Stimulated activated CD4-positive, alpha-beta T cell treated with anti-CD3 and anti-CD28 coated beads, Interleukin-12 subunit alpha, Interleukin-12 subunit beta, amount 100 ng/mL, for 4 hours (primary cell): Measurements from ENCODE around the gene MINDY4.

Experiments used
- DNase-seq: peaks from one replicate; pipeline ENCODE4 v3.0.0-alpha.2; 2020

The MINDY4 gene

DNA sequence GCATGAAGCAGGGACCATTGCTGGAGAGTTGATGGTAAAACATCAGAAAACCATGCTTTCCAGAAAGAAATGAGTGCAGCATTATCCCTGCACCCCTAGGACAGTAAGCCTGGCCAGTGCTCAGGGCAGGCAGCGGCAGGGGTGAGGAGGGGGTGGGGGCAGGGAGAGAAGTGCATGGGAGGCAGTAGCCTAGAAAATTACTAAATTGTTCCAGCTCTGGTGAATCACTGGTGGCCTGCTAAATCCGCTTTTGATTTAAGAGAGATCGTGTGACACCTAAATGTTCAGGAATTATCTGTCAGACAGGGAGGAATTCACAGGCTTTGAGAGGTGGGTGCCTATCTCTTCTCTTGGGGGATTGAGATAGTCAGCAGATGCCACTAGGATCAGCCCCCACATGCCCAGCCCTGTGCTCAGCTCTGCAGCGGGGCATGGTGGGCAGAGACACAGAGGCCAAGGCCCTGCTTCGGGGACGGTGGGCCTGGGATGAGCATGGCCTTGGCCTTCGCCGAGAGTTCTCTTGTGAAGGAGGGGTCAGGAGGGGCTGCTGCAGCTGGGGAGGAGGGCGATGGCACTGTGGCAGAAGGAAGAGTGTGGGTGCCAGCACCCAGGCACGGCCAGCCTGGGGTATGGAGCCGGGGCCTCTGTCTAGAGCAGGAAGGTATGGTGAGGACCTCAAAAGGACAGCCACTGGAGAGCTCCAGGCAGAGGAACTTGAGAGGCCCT is 135.5 kb downstream of the MINDY4 start:
- DNase-seq: no peak

DNA sequence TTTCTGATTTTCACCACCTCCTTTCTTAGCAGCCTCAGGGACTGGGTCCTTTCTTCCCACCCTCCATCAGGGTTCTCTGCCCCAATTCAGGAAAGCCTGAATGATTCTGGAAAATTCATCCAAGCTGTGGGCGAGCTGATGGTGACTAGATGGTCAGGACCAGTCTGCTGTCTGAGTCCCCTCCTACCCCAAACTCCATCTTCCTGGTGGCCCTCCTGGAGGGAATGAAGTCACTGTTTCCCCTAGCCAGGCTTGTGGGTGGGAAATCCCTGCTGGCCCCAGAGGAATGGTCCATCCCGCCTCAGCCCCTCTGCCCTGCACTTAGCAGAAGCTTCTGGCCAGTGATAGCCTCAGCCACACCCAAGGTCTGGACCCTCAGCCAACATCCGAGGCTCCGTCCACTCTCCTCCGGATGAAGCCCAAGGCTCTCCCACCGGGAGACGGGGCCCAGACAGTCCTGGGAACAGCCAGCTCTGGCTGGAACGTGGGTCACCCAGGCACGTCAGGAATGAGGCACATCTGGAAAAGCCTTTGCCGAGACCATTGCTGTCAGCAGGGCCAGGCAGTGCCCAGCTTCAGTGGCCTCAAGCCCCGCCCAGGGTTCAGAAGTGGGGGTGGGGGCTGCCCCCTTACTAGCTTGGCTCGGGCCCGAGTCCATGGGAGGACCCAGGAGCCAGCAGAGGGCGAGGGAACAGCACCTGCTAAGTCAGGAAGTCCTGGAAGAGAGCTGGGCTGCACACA is 136.5 kb downstream of the MINDY4 start:
- no peak for DNase-seq

GRCh38 chr7:30908681-30909080 is 137.5 kb downstream of the MINDY4 start:
- DNase-seq: no peak

GRCh38 chr7:30909431-30909830 is 138.2 kb downstream of the MINDY4 start:
- no peak for DNase-seq

GRCh38 chr7:30910411-30911073 is 139.3 kb downstream of the MINDY4 start:
- DNase-seq: no peak

- no peak for DNase-seq
These were observed 139.9 kb downstream of the MINDY4 start for GRCh38 chr7:30911133-30911532.

DNA sequence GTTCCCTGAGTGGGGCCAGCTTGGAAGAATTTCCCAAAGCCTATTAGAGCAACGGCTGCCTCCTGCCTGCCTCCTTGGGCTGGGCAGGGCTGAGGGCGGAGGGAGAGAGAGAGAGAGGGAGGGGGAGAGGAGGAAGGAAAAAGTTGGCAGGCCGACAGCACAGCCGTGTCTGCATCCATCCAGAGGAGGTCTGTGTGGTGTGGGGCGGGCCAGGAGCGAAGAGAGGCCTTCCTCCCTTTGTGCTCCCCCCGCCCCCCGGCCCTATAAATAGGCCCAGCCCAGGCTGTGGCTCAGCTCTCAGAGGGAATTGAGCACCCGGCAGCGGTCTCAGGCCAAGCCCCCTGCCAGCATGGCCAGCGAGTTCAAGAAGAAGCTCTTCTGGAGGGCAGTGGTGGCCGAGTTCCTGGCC is 140.3 kb downstream of the MINDY4 start, which contains the start of gene AQP1:
TSS of gene AQP1 (plus strand) at position 293 of the 409 bp plus-strand sequence. CDS start at position 350, 57 bp downstream.
- DNase-seq: no peak

DNA sequence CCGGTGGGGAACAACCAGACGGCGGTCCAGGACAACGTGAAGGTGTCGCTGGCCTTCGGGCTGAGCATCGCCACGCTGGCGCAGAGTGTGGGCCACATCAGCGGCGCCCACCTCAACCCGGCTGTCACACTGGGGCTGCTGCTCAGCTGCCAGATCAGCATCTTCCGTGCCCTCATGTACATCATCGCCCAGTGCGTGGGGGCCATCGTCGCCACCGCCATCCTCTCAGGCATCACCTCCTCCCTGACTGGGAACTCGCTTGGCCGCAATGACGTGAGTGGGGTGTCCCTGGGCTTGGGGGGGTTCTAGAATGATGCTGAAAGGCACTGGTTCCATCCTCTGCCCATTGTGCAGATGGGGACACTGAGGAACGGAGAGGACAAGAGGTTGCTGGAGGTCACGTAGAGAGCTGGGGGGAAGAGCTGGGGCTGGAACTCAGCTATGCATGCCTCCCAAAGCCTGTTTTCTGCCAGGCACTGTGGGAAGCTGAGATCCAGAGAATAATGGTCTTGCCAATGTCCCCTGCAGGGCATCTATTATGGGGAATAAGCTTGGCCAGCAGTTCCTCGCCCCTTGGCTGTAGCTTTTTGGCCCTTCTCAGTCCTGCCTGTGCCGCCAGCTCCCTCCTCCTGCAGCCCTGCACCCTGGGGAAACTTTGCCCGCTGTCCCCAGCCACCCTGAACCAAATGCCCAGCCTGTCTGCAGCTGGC is 141.0 kb downstream of the MINDY4 start:
- no peak for DNase-seq

DNA sequence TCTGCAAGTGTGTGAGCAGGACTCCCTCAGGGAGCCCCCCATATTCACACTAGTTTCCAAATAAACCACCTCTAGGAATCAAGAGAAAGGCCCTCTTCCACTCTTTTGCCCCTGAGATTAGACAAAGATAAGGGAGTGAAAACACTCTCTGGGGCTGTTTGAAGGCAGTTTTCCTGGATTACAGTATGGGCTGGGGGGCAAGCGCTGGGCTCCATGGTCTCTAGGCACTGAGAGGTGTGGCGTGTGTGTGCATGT is 141.4 kb downstream of the MINDY4 start:
- no peak for DNase-seq

- DNase-seq: no peak
These were observed 142.0 kb downstream of the MINDY4 start for GRCh38 chr7:30912986-30913811.

DNA sequence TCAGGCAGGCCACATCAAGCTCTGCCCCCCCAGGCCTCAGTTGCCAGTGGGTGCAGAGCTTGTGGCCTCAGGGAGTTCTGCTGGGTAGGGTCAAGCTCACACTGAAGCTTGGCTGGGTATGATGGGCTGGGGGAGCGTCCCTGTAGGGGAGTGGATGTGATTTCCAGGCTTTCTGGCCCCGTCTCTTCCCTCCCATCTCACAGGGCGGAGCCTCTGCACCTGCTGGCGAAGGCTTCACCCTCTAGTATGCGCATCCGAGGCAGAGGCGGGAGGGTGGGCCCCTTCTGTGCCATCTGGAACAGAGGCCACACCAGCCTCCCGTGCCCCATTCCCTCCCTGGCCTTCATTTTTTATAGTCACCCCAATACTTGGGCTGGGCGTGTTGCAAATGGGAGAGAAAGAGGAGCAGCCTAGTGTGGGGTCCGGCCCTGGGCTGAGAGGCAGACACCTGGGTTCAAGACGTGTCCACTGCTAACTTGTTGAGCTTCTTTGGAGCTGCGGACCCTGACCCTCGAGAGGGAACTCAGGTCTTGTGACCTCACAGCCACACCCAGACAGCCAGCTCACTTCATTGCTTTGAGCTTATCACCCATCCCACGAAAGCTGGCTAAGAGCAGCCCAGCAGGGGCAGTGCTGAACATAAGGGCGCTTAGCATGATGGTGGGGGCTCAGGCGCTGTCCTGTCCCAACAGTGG is 142.8 kb downstream of the MINDY4 start:
- no peak for DNase-seq

GRCh38 chr7:30914596-30914995 is 143.4 kb downstream of the MINDY4 start:
- no peak for DNase-seq

DNA sequence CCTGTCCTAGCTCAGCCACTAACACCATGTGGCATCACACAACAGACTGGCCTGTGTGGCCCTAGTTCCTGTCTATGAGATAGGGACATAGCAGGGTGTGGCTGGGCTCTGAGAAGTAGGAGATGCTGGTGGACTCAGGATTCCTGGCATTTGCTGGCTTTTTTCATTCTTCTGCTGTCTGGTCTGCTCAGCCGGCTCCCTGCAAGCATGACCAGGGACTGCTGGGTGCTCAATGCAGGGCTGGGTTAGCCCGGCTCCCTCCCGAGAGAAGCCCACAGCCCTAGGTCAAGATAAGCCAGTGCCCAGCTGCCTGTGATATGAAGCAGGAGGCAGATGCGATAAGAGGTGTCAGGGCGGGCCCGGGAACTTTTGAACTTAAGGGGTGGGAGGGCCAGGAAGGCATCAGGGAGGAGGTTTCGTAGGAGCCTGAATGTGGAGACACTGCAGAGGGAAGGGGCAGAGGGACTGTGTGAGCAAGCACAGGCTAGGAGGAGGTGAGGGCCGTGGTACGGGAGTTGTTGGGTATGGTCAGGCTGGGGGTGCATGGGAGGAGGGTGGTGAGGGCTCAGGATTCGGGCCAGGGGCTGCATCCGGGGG is 143.9 kb downstream of the MINDY4 start:
- DNase-seq: no peak

GRCh38 chr7:30915751-30916150 is 144.5 kb downstream of the MINDY4 start:
- no peak for DNase-seq

- no peak for DNase-seq
These were observed 145.0 kb downstream of the MINDY4 start for GRCh38 chr7:30916255-30916654.

DNA sequence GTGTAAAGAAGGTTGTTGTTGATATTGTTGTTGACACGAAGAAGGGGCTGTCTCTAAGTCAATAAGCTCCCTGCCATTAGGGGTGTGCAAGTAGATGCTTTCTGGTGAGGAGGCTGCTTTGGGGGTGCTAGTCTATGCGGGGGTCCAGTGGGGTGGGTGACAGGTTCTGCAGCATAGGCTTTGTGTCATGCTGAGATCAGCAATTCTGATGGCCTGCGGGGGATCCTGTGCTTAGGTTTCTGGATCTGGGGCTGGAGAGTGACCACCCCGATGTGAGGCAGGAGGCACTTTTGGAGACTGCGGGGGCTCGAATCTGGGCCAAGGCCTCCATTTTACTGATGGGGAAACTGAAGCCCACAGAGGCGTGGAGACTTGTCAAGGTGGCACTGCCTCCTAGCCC is 145.6 kb downstream of the MINDY4 start:
- DNase-seq: no peak

DNA sequence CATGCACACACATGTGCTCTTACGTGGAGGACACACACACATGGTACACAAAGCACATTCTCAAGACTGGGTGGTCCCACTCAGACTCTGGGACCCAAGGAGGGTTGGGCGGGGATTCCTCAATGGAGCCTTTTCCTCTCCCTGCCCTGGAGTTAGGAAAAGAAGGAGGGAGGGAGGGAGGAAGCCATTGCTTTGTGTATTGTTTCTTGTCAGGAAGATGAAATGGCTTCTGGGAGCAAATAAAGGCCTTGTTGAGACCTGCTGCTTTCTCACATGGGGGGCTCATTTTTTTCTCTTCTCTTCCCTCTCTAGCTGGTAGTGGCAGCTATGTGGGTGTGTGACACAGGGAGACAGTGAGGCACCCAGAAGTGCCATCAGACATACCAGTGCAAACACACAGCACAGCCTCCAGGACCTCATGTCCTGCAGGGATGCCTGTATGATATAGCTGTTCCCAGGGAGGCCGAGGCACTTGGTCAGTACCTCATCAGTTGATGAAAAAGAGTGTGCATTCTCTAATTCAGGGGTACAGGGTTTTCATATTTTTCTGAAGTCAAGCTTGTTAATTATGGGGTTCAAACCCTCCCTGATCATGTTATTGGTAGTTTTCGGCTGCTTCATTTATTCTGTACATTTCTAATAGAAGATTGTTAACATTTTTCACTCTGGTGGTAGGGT is 146.1 kb downstream of the MINDY4 start:
- no peak for DNase-seq

DNA sequence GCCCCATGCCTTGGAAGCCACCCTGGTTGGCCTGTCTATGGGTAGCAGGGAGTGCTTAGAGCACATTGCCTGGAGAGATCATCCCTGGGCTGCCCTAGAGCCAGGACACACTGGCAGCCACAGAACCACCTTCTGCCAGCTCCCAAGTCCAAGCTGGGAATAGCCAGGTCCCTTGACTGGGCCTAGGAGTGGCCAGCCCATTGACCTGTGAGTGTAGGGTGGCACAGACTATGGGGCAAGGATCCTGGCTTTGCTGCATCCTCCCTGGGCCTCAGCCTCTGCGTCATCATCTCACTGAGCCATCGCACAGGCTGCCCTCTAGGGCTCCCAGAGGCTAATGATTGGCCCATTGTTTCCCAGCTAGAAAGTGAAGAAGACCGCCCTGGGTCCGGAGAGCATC is 147.5 kb downstream of the MINDY4 start:
- no peak for DNase-seq

GRCh38 chr7:30920021-30920583 is 148.9 kb downstream of the MINDY4 start:
- no peak for DNase-seq
